ENCODE results near the gene ATAD3C. TPM values are rescaled to one million over a fixed set of nuclear protein-coding genes. Genes with fewer than 3 reads are reported as not detected.

ATAD3C gene
- total and polyA plus RNA-seq, 2 of the 4 experiments (the other 2 are of a cell fraction), result not detected

DNA sequence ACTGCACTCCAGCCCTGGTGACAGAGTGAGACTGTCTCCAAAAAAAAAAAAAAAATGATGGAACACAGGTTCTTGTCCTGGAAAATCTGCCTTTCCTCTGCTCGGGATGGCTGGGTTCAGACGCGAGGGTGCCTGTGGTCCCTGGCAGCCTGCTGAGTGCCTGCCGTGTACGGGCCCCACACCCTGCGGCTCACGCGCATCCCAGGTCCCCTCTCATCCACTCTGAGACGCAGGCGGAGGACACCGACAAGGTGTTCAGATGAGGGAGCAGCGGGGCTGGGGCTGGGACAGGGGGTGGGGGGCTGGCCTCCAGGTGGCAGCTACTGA lies 24.1 kb upstream of the ATAD3C start:
- POLR2A ChIA-PET (ENCODE audit: unreplicated experiment), result no interaction called here
- intact Hi-C loops (cut with micrococcal nuclease) (no loop called here), in situ Hi-C loops (cut with MboI; ENCODE audit: low sequenced_read_pairs) (no loop called here), dilution Hi-C loops (cut with HindIII; ENCODE audit: low sequenced_read_pairs, unreplicated experiment) (no loop called here)
- no peak overlapping the region for H4K91ac ChIP-seq (ENCODE audit: insufficient read depth, low read depth, low read length)
- H3K56ac ChIP-seq (ENCODE audit: extremely low read depth, insufficient read depth, low read length), result no peak overlapping the region
- DNase-seq (no peak), ATAC-seq (ENCODE audit: low read depth) (no peak)
- H2AK9ac ChIP-seq (replicated peaks; ENCODE audit: low read depth, low read length, poor library complexity), result no peak overlapping the region
- no peak overlapping the region for H3K18ac ChIP-seq (ENCODE audit: low read depth, low read length)
- H2AFZ ChIP-seq (replicated peaks; ENCODE audit: low read length, poor library complexity), result no peak overlapping the region
- H2BK15ac ChIP-seq (ENCODE audit: low read depth, low read length), result no peak overlapping the region
- no peaks in the 10 kb centered on the region for H3K9me3 ChIP-seq (ENCODE audit: control insufficient read depth, insufficient read depth, low read length)
- CTCF ChIA-PET, result interaction anchor here (1.3 kb wide), 1 partner anchor 15 kb away, joined by 4 read pairs; no protein-coding TSS in a partner anchor
- no peak overlapping the region for H3K9ac ChIP-seq (ENCODE audit: low read depth, low read length)
- H3K36me3 ChIP-seq (ENCODE audit: control insufficient read depth, insufficient read depth, low read length), result no peaks in the 10 kb centered on the region
- no peak overlapping the region for H3K4me3 ChIP-seq (ENCODE audit: insufficient read depth, low read depth, low read length)
- H2BK120ac ChIP-seq (ENCODE audit: low read depth, low read length), result no peak overlapping the region
- no peak overlapping the region for H2BK20ac ChIP-seq (ENCODE audit: low read depth, low read length)
- H4K5ac ChIP-seq (ENCODE audit: low read depth, low read length), result no peak overlapping the region
- no peaks in the 10 kb centered on the region for H4K20me1 ChIP-seq (ENCODE audit: insufficient read depth, low read length)
- no TSS peak for BruUV-seq (replicated peaks)
- no CpG with 5 or more reads among the region's 12 CpGs for WGBS, 2 experiments (ENCODE audit: extremely low coverage in 2 of 2, insufficient read length in 1 of 2)
- no peak overlapping the region for H3K27ac ChIP-seq (ENCODE audit: insufficient read depth, low read length)
- H3K27me3 ChIP-seq (ENCODE audit: control insufficient read depth, insufficient read depth, low read length), result no peaks in the 10 kb centered on the region
- H2AK5ac ChIP-seq (ENCODE audit: low read depth, low read length), result no peak overlapping the region
- H3K4ac ChIP-seq (ENCODE audit: low read depth, low read length), result no peak overlapping the region
- no peak overlapping the region for H4K8ac ChIP-seq (ENCODE audit: low read depth in 2 of 2, low read length in 2 of 2)
- no peak overlapping the region for H3K23ac ChIP-seq (ENCODE audit: low read depth, low read length)
- H3K14ac ChIP-seq (replicated peaks; ENCODE audit: low read depth, low read length), result no peak overlapping the region
- H3K79me1 ChIP-seq (ENCODE audit: low read depth in 1 of 2, low read length in 2 of 2), result no peaks in the 10 kb centered on the region
- no peaks in the 10 kb centered on the region for H3K9me1 ChIP-seq (ENCODE audit: insufficient read depth, low read length)
- TF ChIP-seq MXI1 (IDR thresholded peaks at IDR 0.05; ENCODE audit: borderline replicate concordance, low read depth, low read length) (no peak), CEBPB (IDR thresholded peaks at IDR 0.05; ENCODE audit: low read depth, low read length) (no peak), RAD21 (IDR thresholded peaks at IDR 0.05; ENCODE audit: low read length) (no peak)
- TF ChIP-seq, protein P1, sequence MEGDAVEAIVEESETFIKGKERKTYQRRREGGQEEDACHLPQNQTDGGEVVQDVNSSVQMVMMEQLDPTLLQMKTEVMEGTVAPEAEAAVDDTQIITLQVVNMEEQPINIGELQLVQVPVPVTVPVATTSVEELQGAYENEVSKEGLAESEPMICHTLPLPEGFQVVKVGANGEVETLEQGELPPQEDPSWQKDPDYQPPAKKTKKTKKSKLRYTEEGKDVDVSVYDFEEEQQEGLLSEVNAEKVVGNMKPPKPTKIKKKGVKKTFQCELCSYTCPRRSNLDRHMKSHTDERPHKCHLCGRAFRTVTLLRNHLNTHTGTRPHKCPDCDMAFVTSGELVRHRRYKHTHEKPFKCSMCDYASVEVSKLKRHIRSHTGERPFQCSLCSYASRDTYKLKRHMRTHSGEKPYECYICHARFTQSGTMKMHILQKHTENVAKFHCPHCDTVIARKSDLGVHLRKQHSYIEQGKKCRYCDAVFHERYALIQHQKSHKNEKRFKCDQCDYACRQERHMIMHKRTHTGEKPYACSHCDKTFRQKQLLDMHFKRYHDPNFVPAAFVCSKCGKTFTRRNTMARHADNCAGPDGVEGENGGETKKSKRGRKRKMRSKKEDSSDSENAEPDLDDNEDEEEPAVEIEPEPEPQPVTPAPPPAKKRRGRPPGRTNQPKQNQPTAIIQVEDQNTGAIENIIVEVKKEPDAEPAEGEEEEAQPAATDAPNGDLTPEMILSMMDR (conservative IDR thresholded peaks at IDR 0.05; ENCODE audit: low read depth, low read length), result no peak
- H3K4me2 ChIP-seq (ENCODE audit: low read depth, low read length), result no peak overlapping the region
- peaks cover 8% of the 10 kb centered on the region for H3K4me1 ChIP-seq (ENCODE audit: control insufficient read depth, insufficient read depth, low read length)
- no peak overlapping the region for H2BK5ac ChIP-seq (ENCODE audit: low read depth, low read length, poor library complexity, severe bottlenecking)
